ENCODE results near the gene MIDN.

The MIDN gene

DNA sequence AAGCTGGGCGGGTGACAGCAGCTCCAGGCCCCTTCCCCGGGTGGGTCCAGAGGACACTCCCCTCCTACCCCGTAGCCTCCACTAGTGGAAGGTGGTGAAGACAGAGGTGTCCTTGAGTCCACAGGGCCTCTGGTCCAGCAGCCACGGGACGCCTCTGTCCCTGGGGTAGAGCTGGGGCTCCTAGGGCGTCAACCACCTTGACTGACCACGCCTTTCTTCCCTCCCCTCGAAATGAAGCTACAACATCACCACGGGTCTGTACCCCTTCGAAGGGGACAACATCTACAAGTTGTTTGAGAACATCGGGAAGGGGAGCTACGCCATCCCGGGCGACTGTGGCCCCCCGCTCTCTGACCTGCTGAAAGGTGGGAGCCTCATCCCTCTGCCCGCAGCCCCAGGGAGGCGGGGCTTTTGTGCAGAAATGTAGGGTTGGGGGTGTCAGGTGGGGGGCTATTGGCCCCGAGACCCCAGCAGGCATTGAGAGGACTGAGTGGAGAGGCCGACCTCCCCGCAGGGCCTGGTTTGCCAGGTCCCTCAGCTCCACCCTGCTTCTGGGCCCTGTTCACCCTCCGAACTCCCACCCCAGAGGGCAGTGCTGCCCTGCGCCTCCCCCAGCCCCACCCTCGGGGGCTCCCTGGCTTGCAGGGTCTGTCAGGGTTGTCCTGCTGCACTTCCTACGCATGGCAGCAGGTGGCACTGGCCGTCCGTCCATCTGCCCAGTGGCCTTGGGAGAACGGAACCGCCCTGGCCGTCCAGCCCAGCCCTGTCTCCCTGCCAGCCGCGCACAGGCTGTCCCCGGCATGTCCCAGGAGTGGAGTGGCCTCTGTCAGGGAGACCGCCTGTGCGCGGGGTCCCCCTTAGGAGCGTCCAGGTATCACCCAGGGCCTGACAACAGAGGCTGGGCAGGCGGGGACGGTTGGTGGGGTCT lies 27.1 kb upstream of the MIDN start:
- DNase-seq, result peak; percentile 77

GRCh38 chr19:1221904-1222255 lies 26.5 kb upstream of the MIDN start:
- no peak for DNase-seq

DNA sequence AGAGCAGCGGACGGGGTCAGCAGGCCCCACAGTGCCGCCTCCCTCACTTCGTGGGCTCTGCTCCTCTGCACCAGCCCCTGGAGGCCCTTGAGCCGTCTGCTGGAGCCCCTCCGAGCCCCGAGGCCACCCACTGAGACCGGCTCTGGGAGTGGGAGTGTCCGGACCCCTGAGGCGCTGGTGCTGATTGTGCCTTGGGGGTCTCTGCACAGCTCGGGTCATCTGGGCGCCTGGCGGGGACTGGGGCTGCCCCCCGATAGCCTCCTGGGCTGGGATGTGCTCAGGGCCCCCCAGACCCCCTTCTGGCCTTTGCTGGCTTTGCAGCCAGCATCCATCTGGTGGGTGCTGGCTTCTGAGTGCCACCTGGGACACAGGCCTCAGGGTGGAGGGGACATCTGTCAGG lies 26.0 kb upstream of the MIDN start:
- no peak for DNase-seq

- DNase-seq, result no peak
These were observed 25.1 kb upstream of the MIDN start for GRCh38 chr19:1223018-1223855.

DNA sequence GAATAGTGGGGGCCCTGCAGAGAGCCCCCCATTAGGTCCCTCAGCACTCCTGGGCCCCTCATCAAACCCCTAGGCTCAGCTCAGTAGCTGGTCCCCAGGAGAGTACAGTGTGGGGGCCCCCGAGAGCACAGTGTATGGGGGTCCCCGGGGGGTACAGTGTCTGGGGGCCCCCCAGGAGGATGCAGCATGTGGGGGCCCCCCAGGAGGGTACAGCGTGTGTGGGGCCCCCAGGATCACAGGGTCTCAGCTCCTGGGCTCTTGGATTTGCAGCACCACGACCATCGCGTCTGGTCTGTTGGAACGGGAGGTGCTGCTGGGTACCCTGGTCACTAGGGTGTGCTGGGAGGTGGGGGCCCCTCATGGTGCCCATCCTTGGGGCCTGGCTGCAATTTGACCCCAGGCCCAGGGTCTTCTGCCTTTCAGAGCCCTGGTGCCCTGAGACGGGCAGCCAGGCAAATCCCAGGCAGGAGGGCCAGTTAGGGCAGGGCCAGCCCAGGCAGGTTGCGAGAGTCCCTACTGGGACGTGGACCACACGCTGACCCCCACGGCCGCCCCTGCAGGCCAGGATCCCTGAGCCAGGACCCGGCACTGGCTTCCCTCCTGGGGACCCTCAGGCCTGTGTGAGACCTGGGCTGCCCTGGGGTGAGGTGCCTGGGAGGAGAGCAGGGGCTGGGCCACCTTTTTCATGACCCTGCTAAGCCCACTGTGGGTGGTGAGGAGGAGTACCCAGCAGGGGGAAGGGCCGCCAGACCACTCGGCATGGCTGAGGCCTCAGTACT lies 24.1 kb upstream of the MIDN start:
- DNase-seq, result no peak

DNA sequence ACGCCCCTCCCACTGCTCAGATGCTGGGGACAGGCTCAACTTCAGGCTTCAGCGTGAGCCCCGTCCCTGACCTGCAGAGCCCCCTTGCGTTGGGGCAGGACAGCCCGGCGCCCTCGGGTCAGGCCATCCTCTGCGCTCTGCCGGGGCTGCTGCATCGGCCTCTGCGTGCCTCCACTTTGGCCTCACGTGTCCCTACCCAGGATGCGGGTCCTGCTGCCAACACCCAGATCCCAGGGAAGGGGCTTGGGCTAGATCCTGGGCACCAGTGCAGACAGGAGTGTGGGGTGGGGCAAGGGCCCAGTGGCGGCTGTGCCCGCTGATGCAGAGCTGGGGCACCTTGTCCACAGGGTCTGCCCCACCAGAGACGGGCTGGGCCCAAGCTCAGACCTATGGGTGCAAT lies 23.5 kb upstream of the MIDN start:
- no peak for DNase-seq

GRCh38 chr19:1225440-1226226 lies 22.8 kb upstream of the MIDN start:
- no peak for DNase-seq

DNA sequence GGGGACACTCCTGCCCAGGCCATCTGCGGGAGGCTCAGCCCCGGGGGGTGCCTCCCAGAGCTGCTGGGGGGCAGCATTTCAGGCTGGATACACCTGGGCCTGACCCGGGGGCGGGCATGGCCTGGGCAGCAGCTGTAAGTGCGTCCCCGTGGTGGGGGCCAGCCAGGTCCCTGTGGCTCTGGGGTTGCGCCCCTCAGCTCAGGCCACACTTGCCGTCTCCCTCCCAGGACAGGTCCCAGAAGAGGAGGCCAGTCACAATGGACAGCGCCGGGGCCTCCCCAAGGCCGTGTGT lies 22.2 kb upstream of the MIDN start:
- DNase-seq, result no peak

DNA sequence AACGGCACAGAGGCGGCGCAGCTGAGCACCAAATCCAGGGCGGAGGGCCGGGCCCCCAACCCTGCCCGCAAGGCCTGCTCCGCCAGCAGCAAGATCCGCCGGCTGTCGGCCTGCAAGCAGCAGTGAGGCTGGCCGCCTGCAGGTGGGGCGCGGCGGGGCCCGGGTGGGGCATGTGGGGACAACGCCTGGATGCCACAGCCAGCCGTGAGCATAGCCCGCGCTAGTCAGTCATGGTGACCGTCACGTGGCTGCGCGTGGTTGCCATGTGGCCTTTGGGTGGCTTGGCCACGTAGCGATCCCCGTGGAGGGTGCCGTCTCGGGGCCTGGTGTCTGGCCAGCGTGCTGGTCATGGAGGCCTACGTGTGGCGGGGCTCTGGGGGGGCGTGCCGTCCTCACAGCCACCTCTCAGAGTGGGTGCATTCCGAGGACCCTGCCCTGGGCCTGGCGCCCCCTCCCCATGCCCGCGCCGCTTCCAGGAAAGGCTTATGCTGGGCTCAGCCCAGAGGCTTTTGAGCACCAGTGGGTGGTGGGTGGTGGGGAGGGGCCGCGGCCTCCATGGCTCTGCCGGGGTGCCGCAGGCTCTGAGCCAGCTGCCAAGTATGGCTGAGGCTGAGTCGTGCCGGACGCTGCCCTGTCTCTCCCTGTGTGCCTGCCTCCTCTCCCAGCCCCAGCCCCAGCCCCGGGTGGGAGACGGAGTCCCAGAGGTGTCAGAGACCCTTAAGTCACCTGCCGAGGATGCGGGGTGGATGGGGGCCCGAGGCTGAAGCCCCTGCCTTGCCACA lies 21.7 kb upstream of the MIDN start:
- DNase-seq, result no peak

- no peak for DNase-seq
These were observed 20.9 kb upstream of the MIDN start for GRCh38 chr19:1227304-1228054.

GRCh38 chr19:1228161-1228957 lies 20.0 kb upstream of the MIDN start:
- no peak for DNase-seq

GRCh38 chr19:1229056-1229923 lies 19.1 kb upstream of the MIDN start:
- no peak for DNase-seq

GRCh38 chr19:1229924-1230782 lies 18.2 kb upstream of the MIDN start:
- no peak for DNase-seq

DNA sequence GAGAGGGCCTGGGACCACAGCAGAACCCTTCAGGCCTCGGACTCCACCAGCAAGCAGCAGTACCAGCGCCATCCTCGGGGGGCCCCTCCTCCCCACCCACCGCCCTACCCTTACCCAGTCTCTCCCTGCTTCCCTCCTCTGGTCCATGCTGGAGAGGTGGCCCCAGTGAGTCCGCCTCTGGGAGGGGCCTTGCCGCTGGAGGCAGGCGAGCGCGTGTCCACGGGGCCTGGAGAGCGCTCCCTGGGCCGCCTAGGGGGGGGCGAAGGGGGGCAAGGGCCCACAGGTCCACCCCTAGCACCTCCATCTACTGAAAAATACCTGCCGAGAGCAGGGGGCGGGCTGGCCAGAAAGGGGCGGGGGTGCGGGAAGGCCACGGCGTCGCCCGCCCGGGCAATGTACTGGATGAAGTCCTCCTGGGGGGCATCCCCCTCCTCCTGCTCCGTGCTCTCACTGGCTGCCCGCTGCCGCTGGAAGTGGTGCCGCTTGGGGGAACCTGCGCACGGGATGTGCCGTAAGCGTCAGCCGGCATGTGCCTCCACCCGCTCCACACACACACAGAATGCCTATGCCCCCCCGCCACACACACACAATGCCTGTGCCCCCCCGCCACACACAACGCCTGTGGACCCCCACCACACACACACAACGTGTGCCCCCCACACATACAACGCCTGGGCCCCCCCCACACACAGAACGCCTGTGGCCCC lies 17.4 kb upstream of the MIDN start:
- no peak for DNase-seq

DNA sequence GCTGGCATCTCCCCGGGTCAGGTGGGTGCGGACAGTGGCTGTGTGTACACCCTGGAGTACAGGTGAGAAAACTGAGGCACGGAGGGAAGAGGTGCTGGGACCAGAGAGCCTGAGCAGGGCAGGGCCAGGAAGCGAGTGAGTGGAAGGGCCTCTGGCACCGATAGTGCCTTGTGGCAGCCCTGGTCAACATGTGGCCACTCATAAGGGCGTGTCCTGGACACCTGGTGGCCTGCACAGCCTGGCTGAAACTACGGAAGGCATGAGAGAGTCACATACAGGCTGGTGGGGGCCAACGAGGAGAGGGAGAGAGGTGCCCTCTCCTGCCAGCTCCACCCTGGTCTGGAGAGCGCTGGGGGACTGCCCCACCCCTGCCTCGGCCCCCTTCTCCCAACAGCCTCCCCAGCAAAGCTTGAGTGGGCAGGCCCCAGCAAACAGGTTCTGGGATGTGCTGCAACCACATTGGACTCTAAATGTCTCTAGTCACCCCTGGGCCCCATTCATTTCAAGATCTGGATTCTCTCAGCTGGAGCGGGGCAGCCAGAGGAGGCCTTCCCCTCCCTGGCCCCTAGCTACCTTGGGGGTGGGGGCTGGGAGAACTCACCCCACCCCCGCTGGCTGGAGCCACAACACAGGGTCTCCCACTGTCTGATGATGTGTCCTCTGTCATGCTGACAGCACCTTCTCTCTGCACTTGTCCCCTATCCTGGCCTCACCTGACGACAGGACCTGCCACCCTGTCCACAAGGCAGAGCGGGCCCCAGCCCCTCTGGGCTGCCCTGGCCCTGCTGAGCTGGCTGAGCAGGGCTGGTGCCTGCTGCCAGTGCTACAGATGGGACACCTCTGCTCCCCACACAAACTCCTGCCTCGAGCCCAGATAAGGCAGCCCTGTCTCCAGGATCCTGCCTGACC lies 16.4 kb upstream of the MIDN start:
- no peak for DNase-seq

GRCh38 chr19:1232652-1233072 lies 15.7 kb upstream of the MIDN start:
- no peak for DNase-seq
